Panc1 (cell line): ENCODE measurements around the gene WNK2.

ENCODE experiments used
- CTCF ChIP-seq: fragments of 450-650 bp; IDR thresholded peaks from 2 replicates; pipeline ENCODE4 v1.5.1; 2017; ENCODE audit warnings: mild to moderate bottlenecking
- POLR2AphosphoS5 ChIP-seq: IDR thresholded peaks from 2 replicates; pipeline ENCODE4 v1.6.1; 2012; ENCODE audit warnings: mild to moderate bottlenecking, low read depth, low read length, moderate library complexity
- SIN3A ChIP-seq: IDR thresholded peaks from 2 replicates; pipeline ENCODE4 v1.6.1; 2012; ENCODE audit warnings: low read depth, mild to moderate bottlenecking, low read length, moderate library complexity, borderline replicate concordance; ENCODE audit not compliant: insufficient read depth
- TCF7L2 ChIP-seq: IDR thresholded peaks from 2 replicates; pipeline ENCODE4 v1.6.1; 2011; ENCODE audit warnings: mild to moderate bottlenecking, low read depth, low read length, inconsistent platforms

GRCh38 chr9:93143830-93144530, 40.0 kb upstream of the WNK2 start:
- no peak for TF ChIP-seq CTCF
- no peak for TF ChIP-seq TCF7L2
- no peak for TF ChIP-seq POLR2AphosphoS5
- TF ChIP-seq SIN3A = no peak
